Ramos (cell line): ENCODE data around the gene PTPN22.

Experiments
- in situ Hi-C: fragments of 300-500 bp; cut with MboI; formaldehyde crosslinking; loops from one replicate; pipeline ENCODE4 v1.14.3; 2022; ENCODE audit warnings: low sequenced_read_pairs; ENCODE audit not compliant: unreplicated experiment

The PTPN22 gene

GRCh38 chr1:113808450-113809195 lies 62.9 kb downstream of the PTPN22 start:
- in situ Hi-C loops, result no loop called here

- in situ Hi-C loops, result no loop called here
These were observed 65.9 kb downstream of the PTPN22 start for GRCh38 chr1:113805639-113806038.

DNA sequence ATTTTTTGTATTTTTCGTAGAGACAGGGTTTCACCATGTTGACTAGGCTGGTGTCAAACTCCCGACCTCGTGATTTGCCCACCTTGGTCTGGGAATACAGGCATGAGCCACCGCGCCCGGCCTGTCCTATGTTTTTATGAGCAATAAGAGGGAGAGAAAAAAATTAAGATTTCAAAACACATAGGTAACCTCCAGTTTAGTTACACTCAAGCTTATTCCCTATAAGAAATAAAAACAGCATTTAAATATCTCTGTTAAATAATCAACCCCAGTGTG lies 66.3 kb downstream of the PTPN22 start:
- in situ Hi-C loops, result no loop called here

- in situ Hi-C loops, result no loop called here
These were observed 66.9 kb downstream of the PTPN22 start for GRCh38 chr1:113804421-113805255.

DNA sequence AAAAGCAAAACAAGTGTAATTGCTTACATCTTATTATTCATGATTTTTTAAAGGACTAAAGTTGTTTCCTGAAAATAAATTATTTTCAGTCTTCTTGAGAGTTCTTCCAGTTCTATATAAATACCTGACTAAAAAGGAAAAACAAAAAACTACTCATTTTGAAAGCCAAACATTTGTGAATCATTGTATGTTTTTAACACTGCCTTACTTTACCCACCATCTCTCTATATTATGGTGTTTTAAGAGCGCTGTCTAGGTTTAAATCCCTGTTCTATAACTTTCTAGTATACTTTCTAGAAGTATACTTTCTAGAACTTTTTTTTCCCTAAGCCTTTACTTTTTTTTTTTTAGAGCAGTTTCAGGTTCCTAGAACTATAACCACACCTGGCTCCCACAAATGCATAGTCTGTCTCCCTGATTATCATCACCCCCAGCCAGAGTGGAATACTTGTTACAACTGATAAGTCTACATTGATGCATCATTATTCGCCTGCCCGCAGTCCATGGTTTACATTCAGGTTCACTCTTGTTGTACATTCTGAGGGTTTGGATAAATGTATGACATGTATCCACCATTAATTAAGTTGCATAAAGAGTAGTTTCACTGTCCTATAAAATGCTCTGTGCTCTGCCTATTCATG lies 69.0 kb downstream of the PTPN22 start:
- in situ Hi-C loops, result no loop called here

- in situ Hi-C loops, result no loop called here
These were observed 71.0 kb downstream of the PTPN22 start for GRCh38 chr1:113800487-113800886.

- in situ Hi-C loops, result no loop called here
These were observed 74.0 kb downstream of the PTPN22 start for GRCh38 chr1:113797472-113797871.

DNA sequence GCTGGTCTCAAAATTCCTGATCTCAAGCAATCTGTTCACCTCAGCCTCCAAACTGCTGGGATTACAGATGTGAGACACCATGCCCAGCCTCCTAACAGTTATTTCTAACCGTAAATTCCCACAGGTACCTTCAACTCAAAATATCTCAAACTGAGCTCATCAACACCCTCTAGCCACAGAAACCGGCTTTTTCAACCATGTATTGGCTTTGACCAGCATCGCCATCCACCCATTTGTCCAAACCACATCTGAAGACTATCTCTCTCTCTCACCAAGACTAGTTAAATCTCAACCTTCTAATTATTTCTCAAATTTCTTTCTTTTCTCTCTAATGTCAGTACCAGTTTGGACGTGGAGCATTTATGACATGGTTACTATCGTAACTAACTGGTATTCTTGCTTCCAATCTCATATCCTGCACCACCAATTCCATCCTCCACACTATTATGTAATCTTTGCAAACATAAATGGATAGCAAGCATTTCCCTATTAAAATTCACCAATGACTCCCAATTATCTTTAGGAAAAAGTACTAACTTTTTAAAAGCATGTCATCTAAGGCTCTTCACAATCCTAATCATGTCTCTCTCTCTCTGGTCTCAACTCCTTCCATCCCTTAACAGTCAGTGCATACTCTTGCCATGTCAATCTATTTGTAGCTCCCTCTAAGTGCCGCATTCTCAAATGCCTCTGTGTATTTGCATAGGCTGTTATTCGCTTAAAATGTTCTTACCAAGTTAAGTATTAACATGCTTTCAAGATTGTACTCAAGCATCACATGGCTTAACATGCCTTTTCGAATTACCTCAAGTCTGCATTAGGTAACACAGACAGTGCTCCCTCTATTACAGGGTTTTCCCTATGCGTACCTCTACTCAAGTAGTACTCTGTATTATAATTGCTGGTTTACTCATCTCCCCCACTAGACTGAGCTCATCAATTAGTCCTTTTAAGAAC lies 77.4 kb downstream of the PTPN22 start:
- in situ Hi-C loops, result no loop called here

GRCh38 chr1:113792986-113793385 lies 78.5 kb downstream of the PTPN22 start:
- in situ Hi-C loops, result no loop called here

DNA sequence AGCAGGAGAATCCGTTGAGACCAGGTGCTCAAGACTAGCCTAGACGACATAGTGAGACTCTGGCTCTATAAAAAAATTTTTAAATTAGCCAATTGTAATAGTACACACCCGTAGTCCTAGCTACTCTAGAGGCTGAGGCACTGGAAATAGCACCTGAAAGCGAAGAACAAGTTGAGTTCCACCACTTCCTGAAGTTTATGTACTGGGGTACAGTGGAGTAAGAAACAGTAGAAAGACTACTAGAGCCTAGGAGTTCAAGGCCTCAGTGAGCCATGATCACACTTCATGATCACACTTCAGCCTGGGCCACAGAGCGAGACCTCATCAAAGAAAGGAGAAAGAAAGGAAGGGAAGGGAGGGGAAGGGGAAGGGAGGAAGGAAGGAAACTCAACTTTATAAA lies 79.0 kb downstream of the PTPN22 start:
- in situ Hi-C loops, result no loop called here

- in situ Hi-C loops, result no loop called here
These were observed 82.7 kb downstream of the PTPN22 start for GRCh38 chr1:113788802-113789201.

DNA sequence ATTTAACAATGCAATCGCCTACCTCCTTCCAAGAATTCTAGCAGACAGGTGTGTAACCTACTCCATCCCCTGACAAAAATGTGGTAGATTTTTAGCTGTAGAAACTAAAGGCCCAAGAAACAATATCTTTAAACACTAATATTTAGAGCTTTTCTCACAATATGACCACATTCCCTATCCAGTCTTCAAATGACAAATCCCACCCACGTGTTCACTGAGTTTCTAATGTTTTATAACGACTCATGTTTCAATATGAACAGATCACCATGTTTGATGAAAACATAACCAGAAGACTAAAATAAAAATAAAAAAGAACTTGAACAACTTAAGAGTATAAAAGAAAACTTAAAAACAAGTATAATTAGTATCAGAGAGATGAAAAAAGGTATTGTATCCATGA lies 83.8 kb downstream of the PTPN22 start:
- in situ Hi-C loops, result no loop called here

GRCh38 chr1:113786069-113786468 lies 85.4 kb downstream of the PTPN22 start:
- in situ Hi-C loops, result no loop called here

- in situ Hi-C loops, result no loop called here
These were observed 87.3 kb downstream of the PTPN22 start for GRCh38 chr1:113784104-113784779.

- in situ Hi-C loops, result no loop called here
These were observed 88.0 kb downstream of the PTPN22 start for GRCh38 chr1:113783254-113784103.

DNA sequence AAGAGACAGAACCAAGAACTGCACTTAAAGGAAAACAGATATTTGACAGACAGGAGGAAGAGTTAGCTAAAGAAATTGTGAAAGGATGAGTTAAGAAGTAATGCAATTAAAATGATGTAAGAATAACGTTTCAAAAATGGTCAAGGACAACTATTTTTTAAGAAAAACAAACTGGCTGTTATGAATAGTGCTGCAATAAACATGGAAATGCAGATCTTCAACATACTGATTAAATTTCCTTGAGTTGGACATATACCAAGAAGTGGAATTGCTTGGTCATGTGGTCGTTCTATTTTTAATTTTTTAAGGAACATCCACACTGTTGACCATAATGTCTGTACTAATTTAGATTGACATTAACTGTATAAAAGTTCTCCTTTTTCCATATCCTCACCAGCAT lies 89.1 kb downstream of the PTPN22 start:
- in situ Hi-C loops, result no loop called here

DNA sequence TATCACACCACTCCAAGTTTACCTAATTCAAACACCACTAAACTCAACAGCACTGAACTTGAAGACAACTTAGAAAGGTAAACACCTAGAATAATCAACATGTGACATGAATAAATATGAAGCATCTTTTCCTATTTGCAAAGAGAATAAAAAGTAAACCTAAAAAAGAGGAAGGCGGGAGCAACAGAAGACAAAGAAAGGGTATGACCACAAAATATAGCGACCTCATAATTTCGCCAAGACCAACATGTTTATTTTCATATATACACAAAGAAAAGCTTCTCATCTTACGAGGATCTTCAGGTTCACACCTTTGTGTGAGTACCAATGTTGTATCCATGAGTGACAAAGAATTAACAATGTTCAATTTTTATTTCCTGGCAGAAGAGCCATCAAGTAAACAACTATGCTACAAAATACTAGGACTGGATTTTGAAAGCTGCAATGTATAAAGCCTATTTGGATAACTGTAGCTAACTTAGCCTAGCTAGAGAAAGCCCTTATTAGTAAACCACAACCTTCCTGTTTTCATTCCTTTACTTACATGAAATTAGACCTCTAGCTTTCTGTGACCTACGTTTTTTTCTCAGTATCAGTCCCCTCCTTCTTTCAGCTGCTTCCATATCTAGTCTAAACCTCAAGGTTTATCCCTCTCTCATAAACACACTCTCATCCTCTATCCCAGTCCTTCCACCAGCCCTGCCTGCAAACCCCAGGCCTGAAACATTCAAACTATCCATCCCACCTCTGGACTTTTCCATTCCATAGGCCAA lies 91.0 kb downstream of the PTPN22 start:
- in situ Hi-C loops, result no loop called here

DNA sequence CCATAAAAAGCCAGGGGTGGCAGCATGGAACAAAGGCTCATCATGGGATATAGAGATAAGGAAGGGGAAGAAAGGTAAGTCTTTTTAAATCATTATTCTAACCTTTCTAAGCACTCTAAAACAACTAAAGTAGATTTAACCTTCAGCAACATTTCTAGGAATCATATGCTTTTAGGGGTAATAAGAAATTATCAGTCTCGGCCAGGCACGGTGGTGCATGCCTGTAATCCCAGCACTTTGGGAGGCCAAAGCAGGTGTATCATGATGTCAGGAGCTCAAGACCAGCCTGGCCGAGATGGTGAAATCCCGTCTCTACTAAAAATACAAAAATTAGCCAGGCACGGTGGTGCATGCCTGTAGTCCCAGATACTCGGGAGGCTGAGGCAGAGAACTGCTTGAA lies 92.0 kb downstream of the PTPN22 start:
- in situ Hi-C loops, result no loop called here
